ENCODE data around the gene LEMD2. TPM values are rescaled to one million over a fixed set of nuclear protein-coding genes. Genes with fewer than 3 reads are reported as not detected.

Gene LEMD2
- total RNA-seq, 1 experiment from 2014 or later = 62.9 TPM

- ATAC-seq (no peak), DNase-seq (ENCODE audit: low spot score) (no peak)
- ChIA-PET CTCF (interaction anchor here (0.6 to 1.1 kb wide), 2 partner anchors 15 to 299 kb away, joined by 3 to 4 read pairs; no protein-coding TSS in a partner anchor), POLR2A (no interaction called here)
- Mint-ChIP-seq H3K9me3 (no peaks in the 10 kb centered on the region), H3K36me3 (no peaks in the 10 kb centered on the region), H3K27ac (no peak overlapping the region), H3K4me3 (no peak overlapping the region), H3K4me1 (peaks cover 20% of the 10 kb centered on the region), H3K27me3 (ENCODE audit: low read depth) (no peaks in the 10 kb centered on the region)
- TF ChIP-seq CBFB (CRISPR knock-in tag; IDR thresholded peaks at IDR 0.05; ENCODE audit: low read depth) (no peak), AR (CRISPR knock-in tag; IDR thresholded peaks at IDR 0.05) (no peak)
Measured at GRCh38 chr6:33728438-33728837, 60.5 kb downstream of the LEMD2 start.

DNA sequence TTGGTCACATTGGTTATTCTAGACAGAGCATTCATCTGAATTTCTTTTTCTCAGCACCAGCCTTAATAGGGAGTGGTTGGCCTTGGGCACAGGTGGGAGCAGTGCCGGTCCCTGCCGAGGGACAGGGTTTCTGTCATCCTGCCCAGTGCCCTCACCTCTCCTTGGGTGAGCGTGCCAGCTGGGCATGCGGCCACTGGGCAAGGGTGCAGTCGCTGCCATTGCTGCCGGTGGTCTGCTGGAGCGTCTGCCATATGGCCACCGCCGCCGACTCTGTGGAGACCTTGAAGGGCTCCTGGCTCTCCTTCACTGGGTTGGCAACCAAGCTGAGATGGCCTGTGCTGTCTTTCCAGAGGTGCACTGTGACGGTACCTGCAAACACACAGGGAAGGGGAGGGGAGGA is 61.0 kb downstream of the LEMD2 start:
- no peak for TF ChIP-seq ZSCAN18 (CRISPR knock-in tag; IDR thresholded peaks at IDR 0.05)
- TF ChIP-seq TEAD4 (CRISPR knock-in tag; IDR thresholded peaks at IDR 0.05) = no peak
- no peak for TF ChIP-seq FOXJ3 (CRISPR knock-in tag; IDR thresholded peaks at IDR 0.05; ENCODE audit: borderline replicate concordance)
- TF ChIP-seq FOXP1 (CRISPR knock-in tag; IDR thresholded peaks at IDR 0.05; ENCODE audit: borderline replicate concordance) = no peak
- TF ChIP-seq PREB (CRISPR knock-in tag; IDR thresholded peaks at IDR 0.05; ENCODE audit: borderline replicate concordance) = no peak
- TF ChIP-seq ZNF416 (CRISPR knock-in tag; IDR thresholded peaks at IDR 0.05) = no peak
- no peak for TF ChIP-seq SP1 (CRISPR knock-in tag; conservative IDR thresholded peaks at IDR 0.05)
- no peak for TF ChIP-seq EMX1 (CRISPR knock-in tag; IDR thresholded peaks at IDR 0.05)
- no peak for TF ChIP-seq ZNF138 (CRISPR knock-in tag; conservative IDR thresholded peaks at IDR 0.05)
- no peak for TF ChIP-seq TCF7 (CRISPR knock-in tag; IDR thresholded peaks at IDR 0.05; ENCODE audit: low read depth)
- TF ChIP-seq, protein P1, sequence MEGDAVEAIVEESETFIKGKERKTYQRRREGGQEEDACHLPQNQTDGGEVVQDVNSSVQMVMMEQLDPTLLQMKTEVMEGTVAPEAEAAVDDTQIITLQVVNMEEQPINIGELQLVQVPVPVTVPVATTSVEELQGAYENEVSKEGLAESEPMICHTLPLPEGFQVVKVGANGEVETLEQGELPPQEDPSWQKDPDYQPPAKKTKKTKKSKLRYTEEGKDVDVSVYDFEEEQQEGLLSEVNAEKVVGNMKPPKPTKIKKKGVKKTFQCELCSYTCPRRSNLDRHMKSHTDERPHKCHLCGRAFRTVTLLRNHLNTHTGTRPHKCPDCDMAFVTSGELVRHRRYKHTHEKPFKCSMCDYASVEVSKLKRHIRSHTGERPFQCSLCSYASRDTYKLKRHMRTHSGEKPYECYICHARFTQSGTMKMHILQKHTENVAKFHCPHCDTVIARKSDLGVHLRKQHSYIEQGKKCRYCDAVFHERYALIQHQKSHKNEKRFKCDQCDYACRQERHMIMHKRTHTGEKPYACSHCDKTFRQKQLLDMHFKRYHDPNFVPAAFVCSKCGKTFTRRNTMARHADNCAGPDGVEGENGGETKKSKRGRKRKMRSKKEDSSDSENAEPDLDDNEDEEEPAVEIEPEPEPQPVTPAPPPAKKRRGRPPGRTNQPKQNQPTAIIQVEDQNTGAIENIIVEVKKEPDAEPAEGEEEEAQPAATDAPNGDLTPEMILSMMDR (IDR thresholded peaks at IDR 0.05) = no peak
- TF ChIP-seq E2F4 (CRISPR knock-in tag; IDR thresholded peaks at IDR 0.05; ENCODE audit: borderline replicate concordance, low read depth) = no peak
- no peak for TF ChIP-seq MXD4 (CRISPR knock-in tag; IDR thresholded peaks at IDR 0.05; ENCODE audit: borderline replicate concordance)
- TF ChIP-seq, protein P2, sequence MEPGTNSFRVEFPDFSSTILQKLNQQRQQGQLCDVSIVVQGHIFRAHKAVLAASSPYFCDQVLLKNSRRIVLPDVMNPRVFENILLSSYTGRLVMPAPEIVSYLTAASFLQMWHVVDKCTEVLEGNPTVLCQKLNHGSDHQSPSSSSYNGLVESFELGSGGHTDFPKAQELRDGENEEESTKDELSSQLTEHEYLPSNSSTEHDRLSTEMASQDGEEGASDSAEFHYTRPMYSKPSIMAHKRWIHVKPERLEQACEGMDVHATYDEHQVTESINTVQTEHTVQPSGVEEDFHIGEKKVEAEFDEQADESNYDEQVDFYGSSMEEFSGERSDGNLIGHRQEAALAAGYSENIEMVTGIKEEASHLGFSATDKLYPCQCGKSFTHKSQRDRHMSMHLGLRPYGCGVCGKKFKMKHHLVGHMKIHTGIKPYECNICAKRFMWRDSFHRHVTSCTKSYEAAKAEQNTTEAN (CRISPR knock-in tag; IDR thresholded peaks at IDR 0.05) = no peak
- TF ChIP-seq MLX (CRISPR knock-in tag; IDR thresholded peaks at IDR 0.05) = no peak
- TF ChIP-seq SMAD3 (CRISPR knock-in tag; IDR thresholded peaks at IDR 0.05; ENCODE audit: borderline replicate concordance) = no peak
- TF ChIP-seq, protein P3, sequence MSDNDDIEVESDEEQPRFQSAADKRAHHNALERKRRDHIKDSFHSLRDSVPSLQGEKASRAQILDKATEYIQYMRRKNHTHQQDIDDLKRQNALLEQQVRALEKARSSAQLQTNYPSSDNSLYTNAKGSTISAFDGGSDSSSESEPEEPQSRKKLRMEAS (CRISPR knock-in tag; IDR thresholded peaks at IDR 0.05) = no peak
- no peak for TF ChIP-seq ZNF671 (CRISPR knock-in tag; IDR thresholded peaks at IDR 0.05)
- H3K9me3 Mint-ChIP-seq = no peaks in the 10 kb centered on the region
- H3K4me1 Mint-ChIP-seq = peaks cover 20% of the 10 kb centered on the region
- H3K36me3 Mint-ChIP-seq = no peaks in the 10 kb centered on the region
- no peak for ATAC-seq
- no peak overlapping the region for H3K27ac Mint-ChIP-seq
- no peak overlapping the region for H3K4me3 Mint-ChIP-seq
- no peak for DNase-seq (ENCODE audit: low spot score)
- ChIA-PET POLR2A (no interaction called here), CTCF (interaction anchor here (0.6 to 1.7 kb wide), 3 partner anchors 15 to 300 kb away, joined by 3 to 4 read pairs (median 4); partner anchors contain the start of gene UQCC2)
- H3K27me3 Mint-ChIP-seq (ENCODE audit: low read depth) = no peaks in the 10 kb centered on the region; the same call in 1 of the 2 replicates

All from WTC11 (cell line).